ENCODE results near the gene DNM3. TPM values are rescaled to one million over a fixed set of nuclear protein-coding genes. Genes with fewer than 3 reads are reported as not detected.
"Not testable (repeated sequence)": the region's sequence is repeated elsewhere in the genome, so short reads cannot be mapped to it uniquely, and the experiment has no call there.

DNM3 gene
- total RNA-seq, 1 donor from 2014 or later, result 1.3 TPM

- intact Hi-C loops (cut with micrococcal nuclease), result not testable (repeated sequence)
These were observed 466.2 kb downstream of the DNM3 start for GRCh38 chr1:172307508-172307907.

- intact Hi-C loops (cut with micrococcal nuclease), result no loop called here
These were observed 466.8 kb downstream of the DNM3 start for GRCh38 chr1:172308142-172308541.

GRCh38 chr1:172308577-172308976 is 467.3 kb downstream of the DNM3 start:
- intact Hi-C loops (cut with micrococcal nuclease), result no loop called here

GRCh38 chr1:172320733-172321132 is 479.4 kb downstream of the DNM3 start:
- intact Hi-C loops (cut with micrococcal nuclease), result no loop called here

GRCh38 chr1:172321451-172321850 is 480.2 kb downstream of the DNM3 start:
- intact Hi-C loops (cut with micrococcal nuclease), result no loop called here

- intact Hi-C loops (cut with micrococcal nuclease), result no loop called here
These were observed 481.1 kb downstream of the DNM3 start for GRCh38 chr1:172322219-172323061.

GRCh38 chr1:172323686-172324085 is 482.4 kb downstream of the DNM3 start:
- intact Hi-C loops (cut with micrococcal nuclease), result no loop called here

- intact Hi-C loops (cut with micrococcal nuclease), result no loop called here
These were observed 482.8 kb downstream of the DNM3 start for GRCh38 chr1:172324086-172324485.

- intact Hi-C loops (cut with micrococcal nuclease), result no loop called here
These were observed 483.5 kb downstream of the DNM3 start for GRCh38 chr1:172324761-172325160.

- intact Hi-C loops (cut with micrococcal nuclease), result no loop called here
These were observed 484.2 kb downstream of the DNM3 start for GRCh38 chr1:172325531-172325930.

- intact Hi-C loops (cut with micrococcal nuclease), result no loop called here
These were observed 484.8 kb downstream of the DNM3 start for GRCh38 chr1:172326136-172326535.

- intact Hi-C loops (cut with micrococcal nuclease), result no loop called here
These were observed 487.0 kb downstream of the DNM3 start for GRCh38 chr1:172328266-172328665.

- intact Hi-C loops (cut with micrococcal nuclease), result no loop called here
These were observed 490.9 kb downstream of the DNM3 start for GRCh38 chr1:172332230-172332629.

- intact Hi-C loops (cut with micrococcal nuclease), result no loop called here
These were observed 494.1 kb downstream of the DNM3 start for GRCh38 chr1:172335377-172335776.

GRCh38 chr1:172338295-172338735 is 497.0 kb downstream of the DNM3 start:
- intact Hi-C loops (cut with micrococcal nuclease), result loop anchor here (2.0 kb wide), 1 partner anchor 20 kb away; no protein-coding TSS in a partner anchor

GRCh38 chr1:172339842-172340241 is 498.5 kb downstream of the DNM3 start:
- intact Hi-C loops (cut with micrococcal nuclease), result loop anchor here (2.0 kb wide), 1 partner anchor 19 kb away; no protein-coding TSS in a partner anchor

GRCh38 chr1:172340520-172340919 is 499.2 kb downstream of the DNM3 start:
- intact Hi-C loops (cut with micrococcal nuclease), result no loop called here

- intact Hi-C loops (cut with micrococcal nuclease), result no loop called here
These were observed 500.4 kb downstream of the DNM3 start for GRCh38 chr1:172341697-172342096.

GRCh38 chr1:172342584-172343239 is 501.4 kb downstream of the DNM3 start:
- intact Hi-C loops (cut with micrococcal nuclease), result no loop called here

- intact Hi-C loops (cut with micrococcal nuclease), result no loop called here
These were observed 502.2 kb downstream of the DNM3 start for GRCh38 chr1:172343240-172344160.

- intact Hi-C loops (cut with micrococcal nuclease), result no loop called here
These were observed 503.1 kb downstream of the DNM3 start for GRCh38 chr1:172344444-172344843.

Data from T-helper 2 cell treated with Interferon-gamma antibody and Interleukin-4, amounts not matched to agents 100 ng/mL and 5 ng/mL, for 36 hours (primary cell).